Thymus (tissue), 11 donors: ENCODE measurements around the gene CKB. TPM values are rescaled to one million over a fixed set of nuclear protein-coding genes. Genes with fewer than 3 reads are reported as not detected.

Experiments
- DNase-seq, 9 donors: peaks; one replicate each; pipeline ENCODE4 v3.0.0-alpha.2; 2013; ENCODE audit warnings: low spot score in 9 of 9, low read depth in 6 of 9, missing footprints in 1 of 9
- H3K27ac ChIP-seq, 2 donors: one replicate each; pipeline ENCODE4 v1.5.1; 2013; ENCODE audit warnings: control low read depth in 1 of 2, low read depth in 1 of 2, low read length in 1 of 2, mild to moderate bottlenecking in 1 of 2, moderate library complexity in 1 of 2
- H3K27me3 ChIP-seq, 2 donors: one replicate each; pipeline ENCODE4 v1.5.1; 2013; ENCODE audit warnings: low read length in 1 of 2; ENCODE audit not compliant: control insufficient read depth in 2 of 2, insufficient read depth in 1 of 2
- H3K36me3 ChIP-seq, 2 donors: one replicate each; pipeline ENCODE4 v1.5.1; 2013; ENCODE audit warnings: low read length in 1 of 2, mild to moderate bottlenecking in 1 of 2, moderate library complexity in 1 of 2; ENCODE audit not compliant: control insufficient read depth in 2 of 2, insufficient read depth in 2 of 2
- H3K4me1 ChIP-seq, 2 donors: one replicate each; pipeline ENCODE4 v1.5.1; 2013; ENCODE audit warnings: low read length in 2 of 2; ENCODE audit not compliant: control insufficient read depth in 2 of 2, insufficient read depth in 2 of 2
- H3K4me3 ChIP-seq, 2 donors: one replicate each; pipeline ENCODE4 v1.5.1; 2013; ENCODE audit warnings: low read length in 2 of 2, control low read depth in 1 of 2, mild to moderate bottlenecking in 1 of 2
- H3K9me3 ChIP-seq, 2 donors: one replicate each; pipeline ENCODE4 v1.5.1; 2013; ENCODE audit warnings: low read length in 1 of 2, mild to moderate bottlenecking in 1 of 2; ENCODE audit not compliant: control insufficient read depth in 2 of 2, insufficient read depth in 1 of 2
- WGBS: extraction: QIAGEN DNeasy Blood & Tissue Kit; methylation state at CpG from one replicate; pipeline ENCODE4 v1.1.7; 2013; 5-methylcytosine and 5-hydroxymethylcytosine counted together
- polyA plus RNA-seq: library from polyadenylated mRNA; stranded (reverse); fragments of 200-250 nt; gene quantifications from one replicate; pipeline ENCODE4 v1.2.3, GENCODE V29; 2013
- total RNA-seq: library from RNA; stranded (reverse); fragments of 120-200 nt; gene quantifications from one replicate; pipeline ENCODE4 v1.2.4, GENCODE V29; 2013
- donor health status: healthy.

The CKB gene
- total and polyA plus RNA-seq, 2 donors: 8.6 to 37.9 TPM

GRCh38 chr14:103551338-103551762, 28.7 kb upstream of the CKB start:
- WGBS: 96% methylated on average over 17 of the region's 17 CpGs
- Histone ChIP-seq H3K27ac (no peak overlapping the region), H3K9me3 (no peaks in the 10 kb centered on the region), H3K4me1 (peaks cover 0 to 2% of the 10 kb centered on the region in 2 donors), H3K27me3 (peaks cover 0 to under 1% of the 10 kb centered on the region in 2 donors), H3K36me3 (peaks cover 0 to 4% of the 10 kb centered on the region in 2 donors), H3K4me3 (no peak overlapping the region)
- no peak for DNase-seq

- 95% methylated on average over 22 of the region's 22 CpGs for WGBS
- DNase-seq: no peak
- no peak overlapping the region for H3K27ac ChIP-seq
These were observed 28.1 kb upstream of the CKB start for GRCh38 chr14:103550451-103551337.

DNA sequence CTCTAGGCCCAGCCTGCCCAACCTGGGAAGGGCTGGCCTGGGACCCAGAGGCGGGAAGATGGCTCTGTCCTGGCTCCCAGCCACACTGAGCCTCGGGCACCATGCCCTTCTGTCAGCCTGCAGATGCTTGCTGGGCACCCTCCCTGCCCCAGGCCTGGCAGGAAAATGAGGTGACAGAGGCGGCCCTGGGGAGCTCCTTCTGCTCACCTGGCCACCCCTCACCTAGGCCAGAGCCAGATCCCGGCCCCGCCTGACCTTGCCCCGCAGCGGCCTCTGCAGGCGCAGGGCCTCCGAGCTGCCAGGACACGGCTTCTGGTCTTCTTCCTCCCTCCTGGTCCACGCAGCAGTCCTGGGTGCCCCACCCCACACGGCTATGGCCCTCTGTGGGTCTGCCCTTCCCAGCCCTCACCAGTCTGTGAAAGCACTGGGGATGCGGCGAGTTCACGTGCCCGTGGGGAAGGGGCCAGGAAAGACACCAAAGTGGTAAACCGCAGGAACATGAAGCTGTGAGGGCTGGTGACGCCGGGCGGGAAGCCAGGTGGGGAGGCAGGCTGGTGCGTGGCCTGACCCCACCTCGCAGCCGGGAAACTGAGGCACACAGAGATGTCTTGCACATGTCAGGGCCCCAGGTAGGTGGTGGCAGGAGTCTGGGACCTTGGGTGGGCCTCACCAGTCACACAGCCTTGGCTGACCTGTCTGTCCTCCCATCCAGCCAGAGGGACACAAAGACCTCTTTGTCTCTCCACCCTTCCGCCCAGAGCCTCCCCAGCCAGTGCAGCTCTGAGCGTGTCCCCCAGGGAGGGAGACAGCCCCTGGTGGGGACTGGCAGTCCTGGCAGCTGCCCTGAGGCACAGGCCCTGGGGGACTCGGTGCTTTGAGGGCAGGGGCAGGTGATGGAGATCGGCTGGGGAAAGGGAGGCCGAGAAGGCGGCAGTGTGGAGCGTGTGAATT, 27.0 kb upstream of the CKB start:
- H3K4me1 ChIP-seq: peaks cover 0 to 2% of the 10 kb centered on the region in 2 donors
- WGBS: 97% methylated on average over 30 of the region's 30 CpGs

More at GRCh38 chr14:103550451-103551337, 28.1 kb upstream of the CKB start:
- H3K4me1 ChIP-seq: peaks cover 0 to 2% of the 10 kb centered on the region in 2 donors
- H3K4me3 ChIP-seq: no peak overlapping the region
- H3K27me3 ChIP-seq: peaks cover 0 to 2% of the 10 kb centered on the region in 2 donors
- no peaks in the 10 kb centered on the region for H3K9me3 ChIP-seq
- H3K36me3 ChIP-seq: peaks cover 0 to under 1% of the 10 kb centered on the region in 2 donors

GRCh38 chr14:103548463-103549351, 26.1 kb upstream of the CKB start:
- Histone ChIP-seq H3K4me3 (no peak overlapping the region), H3K27ac (no peak overlapping the region), H3K36me3 (no peaks in the 10 kb centered on the region), H3K27me3 (peaks cover 0 to 2% of the 10 kb centered on the region in 2 donors), H3K4me1 (peaks cover 0 to 2% of the 10 kb centered on the region in 2 donors), H3K9me3 (no peaks in the 10 kb centered on the region)
- WGBS: 96% methylated on average over 27 of the region's 27 CpGs
- no peak for DNase-seq

More for the DNA sequence above, 27.0 kb upstream of the CKB start:
- no peaks in the 10 kb centered on the region for H3K9me3 ChIP-seq
- no peaks in the 10 kb centered on the region for H3K36me3 ChIP-seq
- no peak overlapping the region for H3K4me3 ChIP-seq
- H3K27ac ChIP-seq: no peak overlapping the region
- H3K27me3 ChIP-seq: peaks cover 0 to 2% of the 10 kb centered on the region in 2 donors
- DNase-seq: no peak

DNA sequence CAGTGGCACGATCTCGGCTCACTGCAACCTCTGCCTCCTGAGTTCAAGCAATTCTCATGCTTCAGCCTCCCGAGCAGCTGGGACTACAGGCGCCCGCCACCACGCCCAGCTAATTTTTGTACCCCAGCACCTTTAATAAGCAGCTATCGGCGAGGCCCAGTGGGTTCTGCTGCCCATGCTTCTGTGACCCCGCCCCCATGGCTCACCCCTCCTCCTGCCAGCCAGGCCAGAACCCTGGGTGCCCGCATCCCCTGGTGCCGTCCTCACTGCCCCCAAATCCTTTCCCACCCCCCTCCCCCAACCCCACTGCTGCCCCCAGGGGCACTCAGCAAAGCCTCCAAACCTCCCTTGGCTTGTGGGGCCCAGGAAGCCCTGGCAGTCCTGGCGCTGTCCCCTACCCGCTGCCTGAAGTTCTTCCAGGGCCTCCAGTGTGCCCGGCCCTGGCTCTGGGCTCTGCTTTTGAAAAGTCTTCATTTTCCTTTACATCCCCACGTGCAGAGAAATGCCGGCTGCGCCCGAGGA, 25.4 kb upstream of the CKB start:
- no peak overlapping the region for H3K27ac ChIP-seq
- H3K36me3 ChIP-seq: no peaks in the 10 kb centered on the region
- no peak for DNase-seq
- peaks cover 0 to 2% of the 10 kb centered on the region in 2 donors for H3K27me3 ChIP-seq
- peaks cover 2% of the 10 kb centered on the region in 2 donors for H3K4me1 ChIP-seq
- WGBS: 97% methylated on average over 18 of the region's 18 CpGs
- no peaks in the 10 kb centered on the region for H3K9me3 ChIP-seq
- no peak overlapping the region for H3K4me3 ChIP-seq

GRCh38 chr14:103547455-103547940, 24.9 kb upstream of the CKB start:
- DNase-seq: no peak
- Histone ChIP-seq H3K4me1 (peaks cover 2% of the 10 kb centered on the region in 2 donors), H3K27ac (no peak overlapping the region), H3K9me3 (no peaks in the 10 kb centered on the region), H3K36me3 (no peaks in the 10 kb centered on the region), H3K27me3 (peaks cover under 1 to 2% of the 10 kb centered on the region in 2 donors), H3K4me3 (no peak overlapping the region)
- WGBS: 98% methylated on average over 11 of the region's 11 CpGs

- WGBS: 44% methylated on average over 21 of the region's 21 CpGs
- H3K4me3 ChIP-seq: no peak overlapping the region
- H3K9me3 ChIP-seq: no peaks in the 10 kb centered on the region
- peaks cover 2% of the 10 kb centered on the region in 2 donors for H3K4me1 ChIP-seq
- H3K36me3 ChIP-seq: no peaks in the 10 kb centered on the region
- H3K27me3 ChIP-seq: peaks cover 2 to 4% of the 10 kb centered on the region in 2 donors
- DNase-seq: peak in 6 of 9 donors; percentile 27 to 71 (median 55)
- no peak overlapping the region for H3K27ac ChIP-seq
These were observed 24.2 kb upstream of the CKB start for GRCh38 chr14:103546652-103547454.
